ENCODE data around the gene CISD1.

DNA sequence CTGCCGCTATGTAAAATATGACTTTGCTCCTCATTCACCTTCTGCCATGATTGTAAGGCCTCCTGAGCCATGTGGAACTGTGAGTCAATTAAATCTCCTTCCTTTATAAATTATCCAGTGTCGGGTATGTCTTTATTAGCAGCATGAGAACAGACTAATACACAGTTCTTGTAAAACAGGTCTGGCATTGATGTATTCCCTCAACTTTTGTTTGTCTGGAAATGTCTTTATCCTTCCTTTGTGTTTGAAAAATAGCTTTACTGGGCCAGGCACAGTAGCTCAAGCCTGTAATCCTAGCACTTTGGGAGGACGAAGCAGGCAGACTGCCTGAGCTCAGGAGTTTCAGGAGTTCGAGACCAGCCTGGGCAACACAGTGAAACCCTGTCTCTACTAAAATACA lies 15.8 kb upstream of the CISD1 start:
- TF ChIP-seq, protein P1, sequence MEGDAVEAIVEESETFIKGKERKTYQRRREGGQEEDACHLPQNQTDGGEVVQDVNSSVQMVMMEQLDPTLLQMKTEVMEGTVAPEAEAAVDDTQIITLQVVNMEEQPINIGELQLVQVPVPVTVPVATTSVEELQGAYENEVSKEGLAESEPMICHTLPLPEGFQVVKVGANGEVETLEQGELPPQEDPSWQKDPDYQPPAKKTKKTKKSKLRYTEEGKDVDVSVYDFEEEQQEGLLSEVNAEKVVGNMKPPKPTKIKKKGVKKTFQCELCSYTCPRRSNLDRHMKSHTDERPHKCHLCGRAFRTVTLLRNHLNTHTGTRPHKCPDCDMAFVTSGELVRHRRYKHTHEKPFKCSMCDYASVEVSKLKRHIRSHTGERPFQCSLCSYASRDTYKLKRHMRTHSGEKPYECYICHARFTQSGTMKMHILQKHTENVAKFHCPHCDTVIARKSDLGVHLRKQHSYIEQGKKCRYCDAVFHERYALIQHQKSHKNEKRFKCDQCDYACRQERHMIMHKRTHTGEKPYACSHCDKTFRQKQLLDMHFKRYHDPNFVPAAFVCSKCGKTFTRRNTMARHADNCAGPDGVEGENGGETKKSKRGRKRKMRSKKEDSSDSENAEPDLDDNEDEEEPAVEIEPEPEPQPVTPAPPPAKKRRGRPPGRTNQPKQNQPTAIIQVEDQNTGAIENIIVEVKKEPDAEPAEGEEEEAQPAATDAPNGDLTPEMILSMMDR (conservative IDR thresholded peaks at IDR 0.05 in 1 of 2, IDR thresholded peaks at IDR 0.05 in 1 of 2; ENCODE audit: low read depth in 1 of 2, low read length in 2 of 2): no peak
- TF ChIP-seq EZH2 (IDR thresholded peaks at IDR 0.05; ENCODE audit: low read length, missing control alignments): no peak
